ENCODE measurements around the gene RPLP2.

RPLP2 gene

DNA sequence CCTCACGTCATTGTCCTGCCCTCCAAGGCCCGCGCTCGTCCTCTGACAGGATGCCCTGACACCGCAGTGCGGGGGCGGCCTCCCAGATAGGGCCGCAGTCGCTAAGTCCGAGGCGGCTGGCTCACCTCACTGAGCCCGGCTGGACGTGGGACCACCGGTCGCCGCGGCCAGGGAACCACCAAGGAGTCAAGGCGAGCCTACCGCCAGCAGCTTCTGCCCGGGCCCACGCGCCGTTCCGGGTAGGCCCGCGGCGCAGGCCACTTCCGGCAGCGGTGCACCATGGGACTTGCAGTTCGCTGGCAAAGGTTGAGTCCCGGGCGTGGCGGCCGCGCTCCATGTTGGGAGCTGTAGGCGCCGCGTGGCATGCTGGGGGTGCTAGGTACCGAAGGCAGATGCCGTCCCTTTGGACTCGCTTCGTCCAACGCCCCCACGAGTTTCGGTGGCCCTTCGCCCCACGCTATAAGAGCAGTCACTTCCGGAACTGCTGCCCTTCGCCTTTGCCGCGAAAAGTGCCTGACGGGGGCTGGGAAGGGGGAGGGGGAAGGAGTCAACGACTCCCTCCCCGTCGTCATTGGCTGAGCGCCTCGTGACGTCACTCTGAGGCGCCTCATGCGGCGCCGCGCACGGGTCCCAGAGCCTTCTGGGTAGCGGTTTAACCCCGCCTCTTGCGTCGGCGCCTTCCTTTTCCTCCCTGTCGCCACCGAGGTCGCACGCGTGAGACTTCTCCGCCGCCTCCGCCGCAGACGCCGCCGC, at the start of gene RPLP2:
Gene RPLP2 (plus strand): TSS at position 681 of the 753 bp plus-strand sequence. CDS start 268 bp downstream, outside the sequence.
- DNase-seq = peak; percentile 97 to 99

DNA sequence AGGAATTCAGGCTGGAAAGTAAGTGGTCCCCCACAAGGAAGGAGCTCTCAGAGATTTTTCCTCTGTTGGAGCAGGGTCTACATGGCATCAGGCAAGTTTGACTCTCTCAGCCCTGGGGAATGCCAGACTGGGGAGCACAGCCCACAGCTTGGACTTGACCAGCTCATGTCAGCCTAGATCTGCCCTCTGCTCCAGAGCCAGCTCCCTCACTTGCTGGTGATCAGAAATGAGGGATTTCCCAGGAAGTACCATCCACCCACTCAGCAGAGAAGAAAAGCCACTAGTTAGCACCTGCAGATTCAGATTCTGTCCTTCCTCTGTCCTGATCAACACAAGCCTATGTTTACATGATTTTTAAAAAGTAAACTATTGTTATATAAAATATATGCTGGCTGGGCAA, 49.5 kb upstream of the RPLP2 start:
- no peak for DNase-seq

DNA sequence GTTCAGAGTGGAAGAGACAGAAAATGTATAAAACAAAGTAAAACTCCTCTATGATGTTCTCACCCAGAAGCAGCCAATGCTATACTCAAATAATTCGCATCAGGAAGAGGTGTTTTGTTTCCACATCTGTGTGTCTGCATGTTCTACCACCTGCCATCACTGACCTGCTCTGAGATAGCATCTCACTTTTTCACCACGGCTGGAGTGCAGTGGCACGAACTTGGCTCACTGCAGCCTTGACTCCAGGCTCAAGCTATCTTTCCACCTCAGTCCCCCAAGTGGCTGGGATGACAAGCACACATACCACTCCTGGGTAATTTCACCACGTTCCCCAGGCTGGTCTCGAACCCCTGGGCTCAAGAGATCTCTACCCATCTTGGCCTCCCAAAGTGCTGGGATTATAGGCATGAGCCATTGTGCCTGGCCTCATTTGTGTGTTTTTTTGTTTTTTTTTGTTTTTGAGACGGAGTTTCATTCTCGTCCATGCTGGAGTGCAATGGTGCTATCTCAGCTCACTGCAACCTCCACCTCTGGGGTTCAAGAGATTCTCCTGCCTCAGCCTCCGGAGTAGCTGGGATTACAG, 48.1 kb upstream of the RPLP2 start:
- no peak for DNase-seq

DNA sequence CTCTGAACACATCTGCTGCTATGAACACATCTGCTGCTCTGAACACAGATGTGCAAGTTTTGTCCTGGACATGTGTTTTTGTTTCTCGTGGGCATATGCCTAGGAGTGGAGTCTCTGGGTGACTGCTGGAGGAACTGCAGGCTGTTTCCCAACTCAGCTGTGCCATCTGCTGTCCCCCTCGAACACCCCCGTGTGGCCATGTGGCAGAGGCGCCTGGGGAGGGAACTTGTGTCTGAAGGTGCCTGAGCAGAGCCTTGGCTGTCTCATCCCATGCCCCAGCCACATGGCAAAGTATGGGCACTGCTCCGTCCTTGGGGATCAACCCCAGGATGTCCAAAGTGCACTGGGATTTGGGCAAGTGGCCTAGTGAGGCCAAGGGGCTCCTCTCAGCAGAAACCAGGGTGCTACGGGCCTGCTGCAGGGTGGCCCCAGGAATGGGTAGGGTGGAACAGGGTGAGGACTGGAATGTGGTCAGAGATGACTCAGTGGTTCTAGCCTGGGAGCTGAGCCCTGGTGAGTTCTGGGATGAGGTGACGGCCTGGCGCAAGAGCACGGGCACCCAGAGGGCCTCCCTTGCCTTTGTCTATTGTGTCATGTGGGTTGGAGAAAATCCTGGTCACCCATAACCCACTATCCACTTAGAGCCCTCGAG, 47.2 kb upstream of the RPLP2 start:
- DNase-seq = no peak

DNA sequence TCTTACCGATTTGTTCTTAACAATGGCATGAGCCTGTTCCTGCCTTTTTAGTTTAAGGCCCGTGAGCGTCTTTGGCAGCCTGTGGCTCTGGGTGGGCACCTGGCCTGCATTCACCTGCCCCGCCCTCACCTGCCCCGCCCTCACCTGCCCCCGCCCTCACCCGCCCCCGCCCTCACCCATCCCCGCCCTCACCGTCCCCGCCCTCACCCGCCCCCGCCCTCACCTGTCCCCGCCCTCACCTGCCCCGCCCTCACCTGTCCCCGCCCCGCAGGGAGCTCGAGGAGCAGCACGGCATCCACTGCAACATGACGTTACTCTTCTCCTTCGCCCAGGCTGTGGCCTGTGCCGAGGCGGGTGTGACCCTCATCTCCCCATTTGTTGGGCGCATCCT, 46.7 kb upstream of the RPLP2 start:
- peak in 1 of 2 experiments; percentile 86 for DNase-seq

DNA sequence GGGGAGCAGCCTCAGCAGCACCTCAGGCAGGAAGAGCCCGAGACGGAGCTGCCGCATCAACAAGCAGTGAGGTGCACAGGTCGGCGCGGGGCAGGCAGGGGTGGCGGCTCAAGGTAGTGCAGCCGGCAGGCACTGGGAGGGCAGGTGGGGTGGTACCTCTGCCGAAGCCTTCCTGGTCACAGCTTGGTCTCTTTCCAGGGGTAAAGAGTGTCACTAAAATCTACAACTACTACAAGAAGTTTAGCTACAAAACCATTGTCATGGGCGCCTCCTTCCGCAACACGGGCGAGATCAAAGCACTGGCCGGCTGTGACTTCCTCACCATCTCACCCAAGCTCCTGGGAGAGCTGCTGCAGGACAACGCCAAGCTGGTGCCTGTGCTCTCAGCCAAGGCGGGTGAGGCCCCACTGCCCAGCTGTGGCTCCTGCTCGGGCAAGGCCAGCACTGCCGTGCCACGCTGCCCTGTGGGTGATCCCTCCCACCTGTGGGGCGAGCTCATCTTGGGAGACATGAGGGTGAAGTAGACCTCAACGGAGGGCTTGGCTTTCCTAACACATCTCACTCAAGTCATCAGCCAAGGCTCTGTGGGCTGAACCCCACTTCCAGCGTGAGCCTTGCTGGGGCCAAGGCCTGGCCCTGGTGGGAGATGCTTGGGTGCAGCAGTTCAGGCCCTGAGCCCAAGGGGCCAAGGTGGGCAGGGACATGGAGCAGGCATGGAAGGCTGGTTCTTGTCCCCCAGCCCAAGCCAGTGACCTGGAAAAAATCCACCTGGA, 46.0 kb upstream of the RPLP2 start:
- no peak for DNase-seq

DNA sequence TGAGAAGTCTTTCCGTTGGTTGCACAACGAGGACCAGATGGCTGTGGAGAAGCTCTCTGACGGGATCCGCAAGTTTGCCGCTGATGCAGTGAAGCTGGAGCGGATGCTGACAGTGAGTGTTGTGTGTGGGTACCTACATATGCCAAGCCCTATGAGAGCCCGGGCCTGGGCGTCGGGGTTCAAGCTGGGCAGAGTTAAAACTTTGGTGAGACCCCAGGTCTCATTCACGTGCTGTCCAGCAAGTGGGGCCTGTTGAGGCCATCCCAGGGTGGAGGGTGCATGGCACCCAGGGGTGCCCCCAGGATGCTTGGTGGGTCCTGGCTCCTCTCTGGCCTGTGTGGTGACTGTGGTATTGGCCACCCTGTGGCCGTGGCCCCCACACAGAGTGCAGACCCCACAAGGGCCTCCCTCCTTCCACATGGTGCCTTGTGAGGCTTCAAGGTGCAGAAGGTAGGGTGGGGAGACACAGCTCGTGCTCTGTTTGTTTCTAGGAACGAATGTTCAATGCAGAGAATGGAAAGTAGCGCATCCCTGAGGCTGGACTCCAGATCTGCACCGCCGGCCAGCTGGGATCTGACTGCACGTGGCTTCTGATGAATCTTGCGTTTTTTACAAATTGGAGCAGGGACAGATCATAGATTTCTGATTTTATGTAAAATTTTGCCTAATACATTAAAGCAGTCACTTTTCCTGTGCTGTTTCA, 45.3 kb upstream of the RPLP2 start:
- no peak for DNase-seq

DNA sequence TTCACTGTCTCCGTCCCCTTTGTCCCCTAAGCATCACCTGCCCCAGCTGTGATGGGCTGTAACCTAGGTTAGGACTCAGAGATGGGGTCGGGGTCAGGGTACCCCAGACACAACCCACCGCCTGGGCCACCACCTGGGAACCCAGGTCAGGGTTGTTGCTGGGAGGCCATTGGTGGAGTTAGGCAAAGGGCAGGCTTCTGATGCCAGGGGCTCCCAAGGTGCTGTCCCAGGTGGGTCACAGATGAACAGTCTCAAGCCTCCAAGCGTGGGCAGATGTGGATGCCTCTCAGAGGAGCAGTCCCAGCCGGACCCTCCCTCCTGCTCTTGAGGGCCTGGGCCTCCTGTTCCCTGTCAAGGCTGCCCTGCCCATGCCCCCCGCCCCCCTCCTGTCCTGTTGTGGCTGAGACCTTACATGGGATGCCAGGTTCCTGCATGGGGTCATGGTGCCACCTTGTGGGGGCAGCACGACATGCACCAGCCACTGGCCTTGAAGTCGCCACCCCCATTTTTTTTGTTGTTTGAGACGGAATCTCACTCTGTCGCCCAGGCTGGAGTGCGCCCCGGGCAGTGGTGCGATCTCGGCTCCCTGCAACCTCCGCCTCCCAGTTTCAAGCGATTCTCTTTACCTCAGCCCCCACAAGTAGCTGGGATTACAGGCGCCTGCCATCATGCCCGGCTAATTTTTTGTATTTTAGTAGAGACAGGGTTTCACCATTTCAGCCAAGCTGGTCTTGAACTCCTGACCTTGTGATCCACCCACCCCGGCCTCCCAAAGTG, 44.6 kb upstream of the RPLP2 start:
- DNase-seq = peak; percentile 41 to 82

DNA sequence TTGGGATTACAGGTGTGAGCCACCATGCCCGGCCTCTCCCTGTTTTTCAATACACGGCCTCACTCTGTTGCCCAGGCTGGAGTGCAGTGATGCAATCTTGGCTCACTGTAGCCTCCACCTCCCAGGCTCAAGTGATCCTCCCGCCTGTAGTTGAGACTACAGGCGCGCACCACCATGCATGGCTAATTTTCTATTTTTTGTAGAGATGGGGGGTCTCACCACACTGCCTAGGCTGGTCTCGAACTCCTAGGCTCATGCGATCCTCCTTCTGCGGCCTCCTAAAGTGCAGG, 44.0 kb upstream of the RPLP2 start:
- no peak for DNase-seq

DNA sequence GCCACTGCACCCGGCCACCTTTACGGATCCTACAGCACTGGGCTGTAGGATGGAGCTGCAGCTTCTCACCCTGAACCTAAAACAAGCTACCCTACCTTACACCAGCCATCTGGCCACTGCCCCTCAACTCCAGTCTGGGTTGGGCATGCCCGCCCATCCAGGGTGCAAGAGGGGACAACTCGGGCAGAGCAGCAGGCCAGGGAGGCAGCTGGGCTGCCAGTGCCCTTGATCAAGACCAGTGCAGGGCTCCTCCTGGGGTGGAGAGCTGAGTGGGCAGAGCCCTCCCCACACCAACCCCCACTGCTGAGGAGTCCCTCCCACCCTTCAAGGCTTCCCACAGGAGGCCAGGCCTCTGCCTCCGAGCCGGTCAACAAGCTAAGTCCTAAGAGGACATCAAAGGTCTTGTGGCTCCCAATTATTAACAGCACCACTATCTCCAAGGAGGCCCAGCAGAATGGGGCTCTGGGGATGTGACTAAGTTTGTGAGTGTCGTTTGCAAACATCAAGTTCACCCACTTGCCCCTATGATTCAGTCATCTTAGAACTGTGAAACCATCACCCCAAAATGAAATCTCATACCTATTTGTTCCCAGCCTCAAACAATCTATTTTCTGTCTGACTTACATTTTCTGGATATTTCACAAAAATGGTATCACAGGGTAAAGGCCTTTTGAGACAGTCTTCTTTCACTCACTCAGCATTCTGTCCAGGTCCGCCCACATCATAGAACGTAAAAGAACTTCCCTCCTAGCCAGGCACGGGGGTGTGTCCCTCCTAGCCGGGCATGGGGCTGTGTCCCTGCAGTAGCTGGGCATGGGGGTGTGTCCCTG, 43.4 kb upstream of the RPLP2 start:
- DNase-seq = no peak

DNA sequence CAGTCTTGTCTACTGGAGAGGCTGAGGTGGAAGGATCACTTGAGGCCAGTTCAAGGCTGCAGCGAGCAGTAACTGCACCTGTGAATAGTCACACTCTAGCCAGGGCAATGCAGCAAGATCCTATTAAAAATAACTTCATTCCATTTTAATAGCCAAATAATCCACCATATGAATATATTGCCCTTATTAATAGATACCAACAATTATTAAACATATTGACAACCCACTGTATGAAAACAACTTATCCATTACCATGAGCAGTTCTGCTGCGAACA, 42.9 kb upstream of the RPLP2 start:
- DNase-seq = no peak

DNA sequence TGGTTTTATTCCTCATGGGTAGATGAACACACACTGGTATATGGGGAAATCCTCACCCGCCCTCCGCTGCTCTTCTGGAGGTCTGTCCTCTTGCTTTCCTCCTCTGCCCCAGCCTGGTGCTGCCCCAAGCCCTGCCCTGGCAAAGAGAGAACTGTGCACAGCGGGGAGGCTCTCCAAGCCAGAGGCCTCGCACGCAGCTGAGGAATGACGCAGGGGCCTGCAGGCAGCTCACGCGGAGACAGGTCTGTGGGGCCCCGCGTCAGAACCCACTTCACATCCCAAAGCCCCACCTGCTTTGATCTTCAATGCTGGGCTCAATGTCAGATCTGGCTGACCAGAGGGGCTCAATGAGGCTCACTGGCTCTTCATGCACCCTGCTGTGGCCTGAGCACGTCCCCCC, 42.5 kb upstream of the RPLP2 start:
- no peak for DNase-seq

DNA sequence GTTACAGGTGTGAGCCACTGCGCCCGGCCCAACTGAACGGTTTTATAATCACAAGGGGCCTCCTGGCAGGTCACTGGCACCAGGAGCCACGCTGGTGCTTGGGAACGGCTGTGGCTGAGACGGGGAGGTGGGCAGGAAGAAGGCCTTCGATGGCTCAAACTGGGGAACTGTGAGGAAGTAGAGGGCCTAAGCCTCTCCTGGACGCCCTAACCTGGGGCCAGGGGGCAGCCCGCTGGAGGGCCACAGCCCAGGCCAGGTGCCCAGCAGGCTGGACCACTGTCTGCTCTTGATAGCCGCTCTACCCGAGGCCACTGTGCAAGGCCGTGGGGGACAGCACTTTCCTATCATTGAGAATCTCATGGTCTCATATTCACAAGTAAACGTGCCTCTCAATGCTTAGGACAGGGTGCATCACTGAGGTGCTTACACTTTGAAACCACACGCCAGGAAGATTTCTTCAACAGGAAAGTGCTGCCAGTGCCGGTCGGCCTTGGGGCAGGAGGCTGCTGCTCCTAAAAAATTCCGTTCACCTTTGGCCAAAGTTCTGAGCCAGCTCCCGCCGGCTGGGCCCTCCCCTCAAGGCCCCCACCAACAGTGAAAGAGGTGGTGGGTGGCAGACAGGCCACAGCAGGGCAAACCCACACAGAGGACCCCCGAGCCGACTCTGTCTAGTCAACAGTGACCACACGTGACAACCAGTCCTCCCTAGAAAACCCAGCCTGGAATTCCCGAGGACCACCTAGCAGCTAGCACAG, 39.7 kb upstream of the RPLP2 start:
- no peak for DNase-seq

DNA sequence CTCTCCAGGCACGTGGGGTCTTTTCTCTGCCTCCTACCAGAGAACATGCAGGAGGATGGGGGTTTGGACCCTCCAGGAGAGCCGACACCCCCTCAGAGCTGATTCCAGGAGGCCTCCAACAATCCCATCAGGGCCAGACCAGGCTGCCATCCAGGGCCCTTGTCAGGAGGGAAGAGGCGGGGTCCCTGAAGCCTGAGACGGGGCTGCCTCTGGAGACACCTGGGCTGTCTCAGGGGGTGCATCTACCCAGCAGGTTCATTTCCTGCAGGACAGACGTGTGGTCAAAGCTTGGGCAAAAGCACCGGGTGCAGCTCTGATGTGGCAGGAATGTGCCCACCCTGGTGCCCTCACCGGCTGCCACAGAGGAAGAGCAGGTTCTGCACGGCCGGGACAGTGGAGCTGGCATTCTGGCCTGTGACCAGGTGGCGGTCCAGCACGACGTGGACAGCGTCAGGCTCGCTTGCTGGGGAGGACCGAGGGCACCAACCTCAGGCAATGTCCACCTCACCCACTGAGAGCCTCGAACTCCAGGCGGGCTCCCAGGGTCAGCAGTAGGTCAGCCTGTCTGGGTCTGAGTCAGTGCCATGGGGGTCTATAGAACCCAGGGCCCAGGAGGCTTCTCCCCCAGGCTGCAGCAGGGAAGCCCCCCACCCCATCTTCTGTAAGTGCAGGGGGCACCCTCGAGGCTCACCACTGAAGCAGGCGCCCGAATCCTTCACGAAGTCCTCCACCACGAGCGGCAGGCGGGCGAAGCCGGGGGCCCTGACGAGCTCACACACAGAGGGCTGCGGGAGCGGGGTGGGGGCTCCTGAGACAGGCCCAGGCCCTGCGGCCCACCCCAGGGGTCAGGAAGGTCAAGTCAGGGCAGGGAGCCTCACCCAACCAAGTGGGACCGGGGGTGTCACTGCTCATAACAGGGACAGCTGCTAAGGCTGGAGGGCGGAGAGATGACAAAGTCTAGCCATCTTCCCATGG, 38.8 kb upstream of the RPLP2 start:
- DNase-seq = no peak

DNA sequence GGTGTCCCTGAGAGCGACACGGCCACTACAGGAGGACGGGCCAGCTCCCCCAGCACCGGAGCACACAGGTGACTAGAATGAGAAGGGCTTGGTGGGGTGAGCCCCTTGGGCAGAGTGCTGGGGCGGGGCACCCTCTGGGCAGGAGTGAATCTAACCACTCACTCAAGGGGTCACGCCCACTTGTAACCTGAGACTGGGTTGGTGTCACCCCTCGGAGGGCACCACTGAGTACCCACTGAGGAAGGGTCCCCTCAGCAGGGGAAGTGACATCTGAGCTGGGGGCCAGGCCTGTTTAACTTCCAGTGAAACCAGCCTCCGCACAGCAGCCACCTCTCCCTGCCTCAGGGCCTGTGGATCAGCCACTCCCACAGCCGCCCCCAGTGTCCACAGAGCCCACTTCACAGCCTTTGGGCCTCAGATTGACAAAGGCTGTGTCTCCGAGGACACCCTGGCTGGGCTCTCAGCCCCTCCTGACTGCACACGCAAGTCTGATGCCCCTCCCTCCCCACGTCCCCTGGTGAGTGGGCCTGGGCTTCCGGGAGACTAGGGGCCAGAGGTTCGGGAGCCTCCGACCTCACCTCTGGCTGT, 38.1 kb upstream of the RPLP2 start:
- no peak for DNase-seq

DNA sequence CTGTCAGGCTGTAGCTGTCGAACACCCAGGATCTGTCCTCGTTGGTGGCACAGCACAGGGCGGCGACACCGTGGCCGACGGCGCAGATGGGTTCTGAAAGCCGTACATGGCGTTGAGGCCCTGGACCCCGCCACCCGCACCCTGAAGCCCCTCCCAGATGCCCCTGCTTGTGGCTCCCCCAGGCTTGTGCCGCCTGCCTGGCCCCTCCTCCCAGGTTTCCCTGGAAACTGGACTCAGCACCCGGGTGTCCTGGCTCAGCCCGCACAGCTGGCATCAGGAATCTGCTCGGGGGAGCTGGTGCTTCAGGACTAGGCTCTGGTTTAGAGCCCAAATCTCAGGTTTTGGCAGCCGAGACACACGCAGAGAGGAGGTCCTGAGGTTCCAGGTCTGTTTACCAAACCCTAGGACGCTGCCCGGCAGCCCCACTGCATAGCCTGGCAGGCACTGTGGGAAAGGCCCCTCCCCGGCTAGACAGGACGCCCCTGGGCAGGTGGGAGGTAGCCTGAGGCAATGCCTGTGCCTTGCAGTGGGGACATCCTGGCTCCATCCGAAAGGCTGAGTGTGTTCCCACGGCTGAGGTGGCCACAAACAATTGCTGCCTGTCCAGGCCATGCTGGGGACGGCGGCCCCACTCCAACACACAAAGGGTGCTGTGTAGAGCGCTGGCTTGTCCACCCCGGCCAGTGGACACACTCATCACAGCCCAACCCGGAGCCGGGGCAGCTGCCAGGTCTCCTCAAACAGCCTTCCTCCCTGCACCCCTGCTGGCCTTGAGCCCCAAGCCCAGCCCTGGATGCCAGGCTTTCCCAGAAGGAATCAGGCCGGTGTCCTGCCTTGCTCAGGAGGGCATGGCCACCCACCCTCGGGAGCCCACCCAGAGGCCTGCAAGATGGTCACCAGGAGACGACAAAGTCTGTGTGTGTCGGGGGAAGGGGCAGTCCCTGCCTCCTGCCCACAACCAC, 37.1 kb upstream of the RPLP2 start:
- DNase-seq = no peak

DNA sequence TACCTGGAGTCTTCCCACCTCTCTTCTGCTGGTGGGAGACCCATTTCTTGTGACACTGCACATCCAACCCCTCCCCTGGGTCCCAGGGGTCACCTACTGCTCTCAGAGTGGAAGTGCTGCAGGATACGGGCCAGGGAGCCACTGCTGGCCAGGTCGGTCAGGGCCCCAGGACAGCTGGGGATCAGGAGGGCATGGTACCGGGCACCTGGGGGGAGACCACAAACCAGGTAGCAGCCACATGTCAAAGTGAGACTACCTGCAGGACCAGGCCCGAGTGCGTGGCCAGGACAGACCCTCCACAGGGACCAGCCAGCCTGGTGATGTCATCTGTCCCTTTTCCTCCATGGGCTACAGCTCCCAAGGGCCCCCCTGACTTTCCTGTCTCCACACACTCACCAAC, 36.3 kb upstream of the RPLP2 start:
- DNase-seq = no peak

DNA sequence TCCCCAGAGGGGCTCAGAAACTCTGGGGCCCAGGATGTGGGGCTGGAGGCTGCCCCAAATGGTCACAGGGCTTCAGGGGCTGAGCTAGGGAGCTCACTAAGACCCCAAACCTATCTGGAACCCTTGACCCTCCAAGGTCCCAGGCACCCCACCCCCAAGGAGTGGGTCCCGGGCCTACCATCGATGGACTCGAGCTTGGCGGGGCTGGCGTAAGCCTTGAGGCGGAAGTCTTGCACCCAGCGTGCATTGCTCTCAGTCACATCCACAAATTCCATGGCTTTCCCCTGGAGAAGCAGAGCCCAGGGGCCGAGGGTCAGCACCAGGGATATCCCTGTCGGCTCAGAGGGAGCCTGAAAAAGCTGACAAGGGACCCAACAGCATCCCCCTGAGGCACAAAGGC, 35.9 kb upstream of the RPLP2 start:
- DNase-seq = no peak

All from NCI-H526 (cell line).